ENCODE data around the gene RAB24. TPM values are rescaled to one million over a fixed set of nuclear protein-coding genes. Genes with fewer than 3 reads are reported as not detected.
"Not testable (repeated sequence)": the region's sequence is repeated elsewhere in the genome, so short reads cannot be mapped to it uniquely, and the experiment has no call there.

Gene RAB24
- polyA plus RNA-seq, 3 donors: 24.3 to 32.0 (median 28.8) TPM

GRCh38 chr5:177270653-177271052 lies 32.9 kb downstream of the RAB24 start:
- no peak for DNase-seq (ENCODE audit: extremely low read depth in 1 of 11, low read depth in 9 of 11, low spot score in 4 of 11)

GRCh38 chr5:177269976-177270375 lies 33.5 kb downstream of the RAB24 start:
- DNase-seq (ENCODE audit: extremely low read depth in 1 of 11, low read depth in 9 of 11, low spot score in 4 of 11): no peak

DNA sequence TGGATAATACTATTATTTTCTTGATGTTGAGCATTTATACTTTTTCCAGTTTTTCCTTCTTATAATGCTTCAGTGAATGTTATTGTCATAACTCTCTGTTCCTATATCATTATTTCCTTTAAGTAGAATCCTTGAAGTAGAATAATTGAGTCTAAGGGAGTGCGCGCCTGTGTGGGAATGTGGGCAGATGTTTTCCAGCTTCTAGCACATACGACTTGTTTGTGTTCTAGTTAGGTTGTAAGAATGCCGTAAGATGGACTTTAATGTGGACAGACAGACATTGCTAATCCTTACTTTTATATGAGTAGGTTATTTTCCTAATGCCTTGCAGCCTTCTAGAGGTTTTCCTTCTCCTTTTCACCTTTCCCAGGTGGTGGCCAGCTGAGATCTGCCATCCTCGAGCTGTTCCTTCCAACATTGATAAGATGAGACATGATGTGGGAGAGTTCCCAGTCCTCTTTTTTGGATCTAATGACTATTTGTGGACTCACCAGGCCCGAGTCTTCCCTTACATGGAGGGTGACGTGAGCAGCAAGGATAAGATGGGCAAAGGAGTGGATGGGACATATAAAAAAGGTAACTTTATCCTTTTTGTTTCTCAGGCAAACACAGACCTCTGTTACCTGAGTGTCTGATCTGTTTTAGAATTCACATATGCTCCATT lies 34.2 kb downstream of the RAB24 start:
- DNase-seq (ENCODE audit: extremely low read depth in 1 of 11, low read depth in 9 of 11, low spot score in 4 of 11): no peak

- no peak for DNase-seq (ENCODE audit: extremely low read depth in 1 of 11, low read depth in 9 of 11, low spot score in 4 of 11)
These were observed 38.1 kb downstream of the RAB24 start for GRCh38 chr5:177265395-177265794.

GRCh38 chr5:177264178-177264577 lies 39.3 kb downstream of the RAB24 start:
- no peak for DNase-seq (ENCODE audit: extremely low read depth in 1 of 11, low read depth in 9 of 11, low spot score in 4 of 11)

DNA sequence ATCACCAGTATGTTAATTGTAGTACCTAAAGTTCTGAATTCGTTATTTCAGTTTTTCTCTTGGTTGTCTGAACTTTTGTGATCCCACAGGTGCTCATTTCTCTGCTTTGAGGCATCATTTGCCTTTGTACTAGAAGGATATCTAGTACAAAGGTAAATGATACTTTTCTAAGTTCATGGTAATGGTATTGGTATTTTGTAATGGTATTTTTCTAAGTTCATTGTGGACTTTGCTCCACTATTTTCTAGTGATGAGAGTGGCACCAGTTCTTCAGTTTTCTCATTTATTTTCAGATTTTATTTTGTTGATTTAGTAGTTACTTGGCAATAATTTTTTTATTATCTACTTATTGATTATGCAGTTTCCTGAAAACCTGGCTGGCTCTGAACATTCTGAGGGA lies 42.0 kb downstream of the RAB24 start:
- no peak for DNase-seq (ENCODE audit: extremely low read depth in 1 of 11, low read depth in 9 of 11, low spot score in 4 of 11)

DNA sequence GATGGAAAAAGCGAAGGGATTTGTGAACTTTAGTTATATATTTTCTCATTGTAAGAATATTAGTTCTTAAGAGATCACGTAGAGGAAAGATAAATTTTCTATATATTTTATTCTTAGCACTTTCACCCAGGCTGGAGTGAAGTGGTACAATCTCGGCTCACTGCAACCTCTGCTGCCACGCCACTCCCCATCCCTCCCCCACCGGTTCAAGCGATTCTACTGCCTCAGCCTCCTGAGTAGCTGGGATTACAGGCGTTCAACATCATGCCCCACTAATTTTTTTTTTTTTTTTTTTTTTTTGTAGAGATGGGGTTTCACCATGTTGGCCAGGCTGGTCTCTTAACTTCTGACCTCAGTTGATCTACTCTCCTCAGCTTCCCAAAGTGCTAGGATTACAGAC lies 42.6 kb downstream of the RAB24 start:
- no peak for DNase-seq (ENCODE audit: extremely low read depth in 1 of 11, low read depth in 9 of 11, low spot score in 4 of 11)

- DNase-seq (ENCODE audit: extremely low read depth in 1 of 11, low read depth in 9 of 11, low spot score in 4 of 11): not testable (repeated sequence)
These were observed 44.8 kb downstream of the RAB24 start for GRCh38 chr5:177258711-177259110.

GRCh38 chr5:177256296-177256695 lies 47.2 kb downstream of the RAB24 start:
- no peak for DNase-seq (ENCODE audit: extremely low read depth in 1 of 11, low read depth in 9 of 11, low spot score in 4 of 11)

- DNase-seq (ENCODE audit: extremely low read depth in 1 of 11, low read depth in 9 of 11, low spot score in 4 of 11): no peak
These were observed 50.3 kb downstream of the RAB24 start for GRCh38 chr5:177253252-177253651.

Other genes starting within 250 kb of the RAB24 start
- gene FGFR4, start 216.8 kb downstream of the RAB24 start, polyA plus RNA-seq (ENCODE audit: insufficient read length in 3 of 3): 10 to 100 TPM; 58.3 to 85.7 (median 79.7) TPM
- 10 to 100 TPM; 60.4 to 66.3 (median 63.1) TPM for gene NSD1, start 169.9 kb downstream of the RAB24 start, polyA plus RNA-seq (ENCODE audit: insufficient read length in 3 of 3)
- gene PRELID1, start 80 bp upstream of the RAB24 start, polyA plus RNA-seq (ENCODE audit: insufficient read length in 3 of 3): 100 to 1,000 TPM in 2 of 3 donors, 10 to 100 TPM in 1; 94.5 to 151 (median 114) TPM
- 10 to 100 TPM; 15.2 to 26.5 (median 22.1) TPM for gene MXD3, start 8.2 kb upstream of the RAB24 start, polyA plus RNA-seq (ENCODE audit: insufficient read length in 3 of 3)
- 100 to 1,000 TPM; 110 to 153 (median 140) TPM for gene LMAN2, start 47.9 kb upstream of the RAB24 start, polyA plus RNA-seq (ENCODE audit: insufficient read length in 3 of 3)
- 10 to 100 TPM; 12.1 to 17.5 (median 14.1) TPM for gene RGS14, start 54.2 kb upstream of the RAB24 start, polyA plus RNA-seq (ENCODE audit: insufficient read length in 3 of 3)
- 100 to 1,000 TPM; 181 to 315 (median 202) TPM for gene SLC34A1, start 80.7 kb upstream of the RAB24 start, polyA plus RNA-seq (ENCODE audit: insufficient read length in 3 of 3)
- 1 to 10 TPM in 2 of 3 donors, under 1 TPM in 1; 0.37 to 7.4 (median 3.2) TPM for gene PFN3, start 96.9 kb upstream of the RAB24 start, polyA plus RNA-seq (ENCODE audit: insufficient read length in 3 of 3)
- gene F12, start 105.8 kb upstream of the RAB24 start, polyA plus RNA-seq (ENCODE audit: insufficient read length in 3 of 3): 10 to 100 TPM in 2 of 3 donors, 1 to 10 TPM in 1; 9.1 to 25.2 (median 10.2) TPM
- gene GRK6, start 123.0 kb upstream of the RAB24 start, polyA plus RNA-seq (ENCODE audit: insufficient read length in 3 of 3): 10 to 100 TPM; 21.2 to 31.2 (median 30.8) TPM
- gene PRR7, start 143.1 kb upstream of the RAB24 start, polyA plus RNA-seq (ENCODE audit: insufficient read length in 3 of 3): 1 to 10 TPM in 2 of 3 donors, under 1 TPM in 1; 0.96 to 2.8 (median 2.8) TPM
- 100 to 1,000 TPM; 169 to 239 (median 183) TPM for gene DBN1, start 169.9 kb upstream of the RAB24 start, polyA plus RNA-seq (ENCODE audit: insufficient read length in 3 of 3)
- gene PDLIM7, start 193.9 kb upstream of the RAB24 start, polyA plus RNA-seq (ENCODE audit: insufficient read length in 3 of 3): 100 to 1,000 TPM in 2 of 3 donors, 10 to 100 TPM in 1; 82.7 to 143 (median 125) TPM
- 1 to 10 TPM; 3.8 to 7.1 (median 5.8) TPM for gene DOK3, start 206.1 kb upstream of the RAB24 start, polyA plus RNA-seq (ENCODE audit: insufficient read length in 3 of 3)
- gene DDX41, start 213.2 kb upstream of the RAB24 start, polyA plus RNA-seq (ENCODE audit: insufficient read length in 3 of 3): 100 to 1,000 TPM in 2 of 3 donors, 10 to 100 TPM in 1; 84.2 to 112 (median 107) TPM

All from renal cortex interstitium (tissue), 11 donors.